Loucy (cell line): ENCODE measurements around the gene CNTN4.

Source experiments
- H2AFZ ChIP-seq: fragments of 200-600 bp; sonication (generic); 2 replicates; pipeline ENCODE4 v1.6.0; 2016; ENCODE audit warnings: antibody characterized with exemption, mild to moderate bottlenecking, low read length, moderate library complexity
- H3F3A ChIP-seq: fragments of 200-600 bp; 2 replicates; pipeline ENCODE4 v1.6.0; 2016; ENCODE audit warnings: antibody characterized with exemption, low read depth, mild to moderate bottlenecking
- H3K27me3 ChIP-seq: fragments of 200-600 bp; sonication (generic); 2 replicates; pipeline ENCODE4 v1.6.1; 2014; ENCODE audit warnings: low read length, mild to moderate bottlenecking; ENCODE audit not compliant: insufficient read depth, poor library complexity, severe bottlenecking
- H3K36me3 ChIP-seq: fragments of 200-600 bp; sonication (generic); 2 replicates; pipeline ENCODE4 v1.6.1; 2016; ENCODE audit warnings: low read length; ENCODE audit not compliant: insufficient read depth
- H3K4me1 ChIP-seq: fragments of 200-600 bp; sonication (generic); 2 replicates; pipeline ENCODE4 v1.5.1; 2014; ENCODE audit warnings: low read length, mild to moderate bottlenecking; ENCODE audit not compliant: insufficient read depth, poor library complexity, severe bottlenecking
- H3K4me2 ChIP-seq: fragments of 200-600 bp; sonication (generic); 2 replicates; pipeline ENCODE4 v1.6.0; 2014; ENCODE audit warnings: antibody characterized with exemption, low read length, low read depth, mild to moderate bottlenecking; ENCODE audit not compliant: poor library complexity, severe bottlenecking
- H3K4me3 ChIP-seq: fragments of 200-600 bp; sonication (generic); 2 replicates; pipeline ENCODE4 v1.5.1; 2014; ENCODE audit warnings: low read length, mild to moderate bottlenecking, mixed read lengths; ENCODE audit not compliant: poor library complexity, severe bottlenecking
- H3K79me2 ChIP-seq: fragments of 200-600 bp; sonication (generic); 2 replicates; pipeline ENCODE4 v1.6.1; 2014; ENCODE audit warnings: low read length; ENCODE audit not compliant: insufficient read depth
- H3K9ac ChIP-seq: fragments of 200-600 bp; sonication (generic); 2 replicates; pipeline ENCODE4 v1.6.0; 2014; ENCODE audit warnings: mild to moderate bottlenecking, low read depth, low read length, moderate library complexity; ENCODE audit not compliant: poor library complexity, severe bottlenecking
- H3K9me2 ChIP-seq: fragments of 200-600 bp; sonication (generic); replicated peaks from 2 replicates; pipeline ENCODE4 v1.6.1; 2016; ENCODE audit warnings: low read depth, low read length, mixed read lengths
- H3K9me3 ChIP-seq: fragments of 200-600 bp; sonication (generic); 2 replicates; pipeline ENCODE4 v1.6.1; 2014; ENCODE audit warnings: mild to moderate bottlenecking, antibody characterized with exemption, low read length, low read depth; ENCODE audit not compliant: insufficient read depth
- H4K20me1 ChIP-seq: fragments of 200-600 bp; sonication (generic); 2 replicates; pipeline ENCODE4 v1.6.0; 2014; ENCODE audit warnings: antibody characterized with exemption, low read length, mild to moderate bottlenecking; ENCODE audit not compliant: insufficient read depth, poor library complexity, severe bottlenecking
- CTCF ChIP-seq: fragments of 200-600 bp; sonication (generic); conservative IDR thresholded peaks from 2 replicates; pipeline ENCODE4 v1.5.1; 2014; ENCODE audit warnings: mild to moderate bottlenecking, antibody characterized with exemption, low read length
- EZH2phosphoT487 ChIP-seq: fragments of 200-600 bp; IDR thresholded peaks from 2 replicates; pipeline ENCODE4 v1.6.1; 2018; ENCODE audit warnings: antibody characterized with exemption, mild to moderate bottlenecking, moderate library complexity, borderline replicate concordance

The CNTN4 gene

GRCh38 chr3:2106438-2106837 is 7.8 kb downstream of the CNTN4 start:
- Histone ChIP-seq H3K4me3 (no peak overlapping the region), H3K9ac (no peak overlapping the region), H3F3A (no peaks in the 10 kb centered on the region), H2AFZ (no peak overlapping the region), H3K79me2 (no peaks in the 10 kb centered on the region), H4K20me1 (no peaks in the 10 kb centered on the region), H3K9me2 (no peaks in the 10 kb centered on the region), H3K9me3 (peaks cover 6% of the 10 kb centered on the region; the same call in 1 of the 2 replicates), H3K36me3 (no peaks in the 10 kb centered on the region), H3K4me1 (no peaks in the 10 kb centered on the region), H3K4me2 (no peak overlapping the region), H3K27me3 (no peaks in the 10 kb centered on the region)
- TF ChIP-seq EZH2phosphoT487 (no peak), CTCF (no peak)

- no peaks in the 10 kb centered on the region for H3K4me1 ChIP-seq
- no peak for TF ChIP-seq EZH2phosphoT487
- TF ChIP-seq CTCF: no peak
- H3F3A ChIP-seq: no peaks in the 10 kb centered on the region
- no peaks in the 10 kb centered on the region for H3K9me2 ChIP-seq
- no peak overlapping the region for H3K4me3 ChIP-seq
- peaks cover 10% of the 10 kb centered on the region; the same call in 1 of the 2 replicates for H3K9me3 ChIP-seq
- H3K27me3 ChIP-seq: no peaks in the 10 kb centered on the region
- no peak overlapping the region for H3K4me2 ChIP-seq
- H3K9ac ChIP-seq: no peak overlapping the region
- no peaks in the 10 kb centered on the region for H4K20me1 ChIP-seq
- H2AFZ ChIP-seq: no peak overlapping the region
- no peaks in the 10 kb centered on the region for H3K79me2 ChIP-seq
- no peaks in the 10 kb centered on the region for H3K36me3 ChIP-seq
These were observed 12.0 kb downstream of the CNTN4 start for GRCh38 chr3:2110597-2111117.

GRCh38 chr3:2114617-2115275 is 16.1 kb downstream of the CNTN4 start:
- Histone ChIP-seq H3K27me3 (no peaks in the 10 kb centered on the region), H3K4me2 (no peak overlapping the region), H3K9ac (no peak overlapping the region), H3K9me2 (no peaks in the 10 kb centered on the region), H3K36me3 (no peaks in the 10 kb centered on the region), H3K4me3 (no peak overlapping the region), H4K20me1 (no peaks in the 10 kb centered on the region), H3K9me3 (peaks cover 15% of the 10 kb centered on the region; the same call in 1 of the 2 replicates), H3K79me2 (no peaks in the 10 kb centered on the region), H2AFZ (no peak overlapping the region), H3K4me1 (no peaks in the 10 kb centered on the region), H3F3A (no peaks in the 10 kb centered on the region)
- TF ChIP-seq CTCF (no peak), EZH2phosphoT487 (no peak)
